GM23338 (cell line): Measurements from ENCODE around the gene SHISA7. TPM values are rescaled to one million over a fixed set of nuclear protein-coding genes. Genes with fewer than 3 reads are reported as not detected.

Experiments
- ATAC-seq: fragments of 200-7000 bp; cut with Tn5 transposase; 3 replicates; pipeline ENCODE4 v1.9.1; 2020
- DNase-seq: peaks from one replicate; pipeline ENCODE4 v3.0.0-alpha.2; 2015; ENCODE audit warnings: low spot score
- H2AFZ ChIP-seq: fragments of 200-600 bp; sonication (generic); 2 replicates; pipeline ENCODE4 v1.8.0; 2016; ENCODE audit warnings: antibody characterized with exemption, mild to moderate bottlenecking, moderate library complexity
- H3F3A ChIP-seq: fragments of 200-600 bp; sonication (generic); replicated peaks from 2 replicates; pipeline ENCODE4 v1.8.0; 2017; ENCODE audit warnings: antibody characterized with exemption, mixed run types, low read depth
- H3K27ac ChIP-seq: fragments of 200-600 bp; sonication (generic); 2 replicates; pipeline ENCODE4 v1.6.1; 2016; ENCODE audit warnings: low read depth
- H3K27me3 ChIP-seq: fragments of 200-600 bp; sonication (generic); 2 replicates; pipeline ENCODE4 v1.8.0; 2016; ENCODE audit warnings: mild to moderate bottlenecking, mixed run types, moderate library complexity; ENCODE audit not compliant: insufficient read depth
- H3K36me3 ChIP-seq: fragments of 200-600 bp; sonication (generic); 2 replicates; pipeline ENCODE4 v1.8.0; 2016; ENCODE audit warnings: mild to moderate bottlenecking; ENCODE audit not compliant: insufficient read depth
- H3K4me1 ChIP-seq: fragments of 200-600 bp; sonication (generic); 2 replicates; pipeline ENCODE4 v1.8.0; 2016; ENCODE audit warnings: mild to moderate bottlenecking, moderate library complexity; ENCODE audit not compliant: insufficient read depth
- H3K4me2 ChIP-seq: fragments of 200-600 bp; sonication (generic); 2 replicates; pipeline ENCODE4 v1.7.1; 2017; ENCODE audit warnings: mixed run types
- H3K4me3 ChIP-seq: fragments of 200-600 bp; sonication (generic); 2 replicates; pipeline ENCODE4 v1.6.1; 2016; ENCODE audit warnings: mixed run types
- H3K79me2 ChIP-seq: fragments of 200-600 bp; sonication (generic); replicated peaks from 2 replicates; pipeline ENCODE4 v1.8.0; 2017; ENCODE audit warnings: mild to moderate bottlenecking; ENCODE audit not compliant: insufficient read depth
- H3K9me2 ChIP-seq: fragments of 200-600 bp; sonication (generic); 2 replicates; pipeline ENCODE4 v1.8.0; 2017; ENCODE audit not compliant: insufficient read depth
- H4K20me1 ChIP-seq: fragments of 200-600 bp; sonication (generic); replicated peaks from 2 replicates; pipeline ENCODE4 v1.8.0; 2017; ENCODE audit warnings: mild to moderate bottlenecking; ENCODE audit not compliant: insufficient read depth
- H3K27ac Mint-ChIP-seq: 2 replicates; pipeline ENCODE4 v1.8.0; 2020; ENCODE audit warnings: inconsistent platforms, mild to moderate bottlenecking, moderate library complexity, mixed read lengths
- H3K27me3 Mint-ChIP-seq: 3 replicates; pipeline ENCODE4 v1.8.0; 2022; ENCODE audit warnings: low read depth, mild to moderate bottlenecking, moderate library complexity, mixed read lengths, inconsistent platforms; ENCODE audit not compliant: insufficient read depth, poor library complexity
- H3K36me3 Mint-ChIP-seq: 3 replicates; pipeline ENCODE4 v1.8.0; 2021; ENCODE audit warnings: low read depth, mild to moderate bottlenecking, inconsistent platforms, moderate library complexity, mixed read lengths
- H3K4me1 Mint-ChIP-seq: 3 replicates; pipeline ENCODE4 v1.8.0; 2020; ENCODE audit warnings: mild to moderate bottlenecking, inconsistent platforms, mixed read lengths
- H3K4me3 Mint-ChIP-seq: 3 replicates; pipeline ENCODE4 v1.8.0; 2021; ENCODE audit warnings: moderate library complexity, mild to moderate bottlenecking, inconsistent platforms, mixed read lengths
- H3K9me3 Mint-ChIP-seq: 3 replicates; pipeline ENCODE4 v1.8.0; 2020; ENCODE audit warnings: moderate library complexity, mild to moderate bottlenecking, inconsistent platforms, mixed read lengths
- EZH2 ChIP-seq: fragments of 200-600 bp; sonication (generic); IDR thresholded peaks from one replicate; pipeline ENCODE4 v1.8.0; 2017; ENCODE audit warnings: antibody characterized with exemption, mild to moderate bottlenecking, low read depth; ENCODE audit not compliant: unreplicated experiment
- EZH2phosphoT487 ChIP-seq: fragments of 200-600 bp; sonication (generic); IDR thresholded peaks from one replicate; pipeline ENCODE4 v1.8.1; 2018; ENCODE audit warnings: antibody characterized with exemption; ENCODE audit not compliant: unreplicated experiment
- JUNB ChIP-seq: IDR thresholded peaks from one replicate; pipeline ENCODE4 v1.6.1; 2016; ENCODE audit warnings: antibody characterized with exemption; ENCODE audit not compliant: unreplicated experiment
- NANOG ChIP-seq: IDR thresholded peaks from 2 replicates; pipeline ENCODE4 v1.6.1; 2016; ENCODE audit warnings: antibody characterized with exemption, borderline replicate concordance
- ZNF331 ChIP-seq: fragments of 250-450 bp; sonication (Bioruptor Pico); IDR thresholded peaks from 2 replicates; pipeline ENCODE4 v1.5.0; 2020; ENCODE audit warnings: low read depth, mild to moderate bottlenecking, moderate library complexity
- polyA plus RNA-seq: library from polyadenylated mRNA; unstranded; fragments of >200 nt; fragmentation: Nextera tagmentation; extraction: Ambion mirVana; gene quantifications from 2 replicates; pipeline ENCODE4 v1.2.1, GENCODE V29; 2016
- total RNA-seq: library from RNA; depleted of rRNA; stranded (reverse); fragments of >200 nt; shearing (Covaris generic); gene quantifications from 2 replicates; pipeline ENCODE4 v1.2.3, GENCODE V29; 2014
- TF ChIP-seq, protein P1 (sequence below), 2 experiments: fragments of 200-600 bp in 1 of 2; sonication (generic) in 1 of 2; conservative IDR thresholded peaks; 2 replicates each; pipeline versions ENCODE4 v1.5.1 to v1.6.1; 2016 to 2017; ENCODE audit warnings: antibody characterized with exemption in 2 of 2, low read depth in 2 of 2, mild to moderate bottlenecking in 2 of 2, moderate library complexity in 1 of 2
- TF ChIP-seq, protein P2 (sequence below): fragments of 250-450 bp; sonication (Bioruptor Pico); IDR thresholded peaks from 2 replicates; pipeline ENCODE4 v1.5.0; 2020; ENCODE audit warnings: mild to moderate bottlenecking, moderate library complexity

SHISA7 gene
- total and polyA plus RNA-seq, 2 experiments from 2014 or later: 0.32 to 1.4 TPM

DNA sequence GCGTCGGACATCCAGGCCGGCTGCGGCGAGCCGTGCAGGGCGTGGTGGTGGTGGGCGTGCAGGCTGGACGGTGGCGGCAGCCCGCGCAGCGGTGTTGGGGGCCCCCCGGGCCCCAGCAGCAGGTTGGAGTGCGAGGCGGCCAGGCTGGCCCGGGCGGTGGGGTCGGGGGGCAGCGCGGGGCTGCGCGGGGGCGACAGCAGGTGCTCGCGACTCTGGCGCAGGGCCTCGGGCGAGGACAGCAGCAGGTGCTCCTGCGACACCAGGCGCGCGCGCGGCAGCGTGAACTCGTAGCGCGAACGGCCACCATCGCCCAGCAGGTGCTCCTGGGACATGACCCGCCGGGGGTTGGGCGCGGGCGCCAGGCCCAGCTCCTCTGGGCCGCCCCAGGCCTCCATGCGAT lies 9.8 kb downstream of the SHISA7 start:
- peaks cover 12% of the 10 kb centered on the region for H3K9me3 Mint-ChIP-seq
- no peak overlapping the region for H2AFZ ChIP-seq
- no peak overlapping the region for H3K27ac Mint-ChIP-seq
- H3K4me3 Mint-ChIP-seq: no peak overlapping the region
- H3K27ac ChIP-seq: no peak overlapping the region
- DNase-seq (no peak), ATAC-seq (no peak)
- H3K4me2 ChIP-seq: no peak overlapping the region
- H3K4me3 ChIP-seq: no peak overlapping the region
- no peaks in the 10 kb centered on the region for H3K36me3 ChIP-seq
- TF ChIP-seq ZNF331 (CRISPR knock-in tag): no peak
- TF ChIP-seq EZH2: no peak
- TF ChIP-seq, protein P1, sequence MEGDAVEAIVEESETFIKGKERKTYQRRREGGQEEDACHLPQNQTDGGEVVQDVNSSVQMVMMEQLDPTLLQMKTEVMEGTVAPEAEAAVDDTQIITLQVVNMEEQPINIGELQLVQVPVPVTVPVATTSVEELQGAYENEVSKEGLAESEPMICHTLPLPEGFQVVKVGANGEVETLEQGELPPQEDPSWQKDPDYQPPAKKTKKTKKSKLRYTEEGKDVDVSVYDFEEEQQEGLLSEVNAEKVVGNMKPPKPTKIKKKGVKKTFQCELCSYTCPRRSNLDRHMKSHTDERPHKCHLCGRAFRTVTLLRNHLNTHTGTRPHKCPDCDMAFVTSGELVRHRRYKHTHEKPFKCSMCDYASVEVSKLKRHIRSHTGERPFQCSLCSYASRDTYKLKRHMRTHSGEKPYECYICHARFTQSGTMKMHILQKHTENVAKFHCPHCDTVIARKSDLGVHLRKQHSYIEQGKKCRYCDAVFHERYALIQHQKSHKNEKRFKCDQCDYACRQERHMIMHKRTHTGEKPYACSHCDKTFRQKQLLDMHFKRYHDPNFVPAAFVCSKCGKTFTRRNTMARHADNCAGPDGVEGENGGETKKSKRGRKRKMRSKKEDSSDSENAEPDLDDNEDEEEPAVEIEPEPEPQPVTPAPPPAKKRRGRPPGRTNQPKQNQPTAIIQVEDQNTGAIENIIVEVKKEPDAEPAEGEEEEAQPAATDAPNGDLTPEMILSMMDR (conservative IDR thresholded peaks at IDR 0.05; ENCODE audit: low read depth in 2 of 2): no peak
- no peak for TF ChIP-seq EZH2phosphoT487
- TF ChIP-seq NANOG: no peak
- TF ChIP-seq, protein P2, sequence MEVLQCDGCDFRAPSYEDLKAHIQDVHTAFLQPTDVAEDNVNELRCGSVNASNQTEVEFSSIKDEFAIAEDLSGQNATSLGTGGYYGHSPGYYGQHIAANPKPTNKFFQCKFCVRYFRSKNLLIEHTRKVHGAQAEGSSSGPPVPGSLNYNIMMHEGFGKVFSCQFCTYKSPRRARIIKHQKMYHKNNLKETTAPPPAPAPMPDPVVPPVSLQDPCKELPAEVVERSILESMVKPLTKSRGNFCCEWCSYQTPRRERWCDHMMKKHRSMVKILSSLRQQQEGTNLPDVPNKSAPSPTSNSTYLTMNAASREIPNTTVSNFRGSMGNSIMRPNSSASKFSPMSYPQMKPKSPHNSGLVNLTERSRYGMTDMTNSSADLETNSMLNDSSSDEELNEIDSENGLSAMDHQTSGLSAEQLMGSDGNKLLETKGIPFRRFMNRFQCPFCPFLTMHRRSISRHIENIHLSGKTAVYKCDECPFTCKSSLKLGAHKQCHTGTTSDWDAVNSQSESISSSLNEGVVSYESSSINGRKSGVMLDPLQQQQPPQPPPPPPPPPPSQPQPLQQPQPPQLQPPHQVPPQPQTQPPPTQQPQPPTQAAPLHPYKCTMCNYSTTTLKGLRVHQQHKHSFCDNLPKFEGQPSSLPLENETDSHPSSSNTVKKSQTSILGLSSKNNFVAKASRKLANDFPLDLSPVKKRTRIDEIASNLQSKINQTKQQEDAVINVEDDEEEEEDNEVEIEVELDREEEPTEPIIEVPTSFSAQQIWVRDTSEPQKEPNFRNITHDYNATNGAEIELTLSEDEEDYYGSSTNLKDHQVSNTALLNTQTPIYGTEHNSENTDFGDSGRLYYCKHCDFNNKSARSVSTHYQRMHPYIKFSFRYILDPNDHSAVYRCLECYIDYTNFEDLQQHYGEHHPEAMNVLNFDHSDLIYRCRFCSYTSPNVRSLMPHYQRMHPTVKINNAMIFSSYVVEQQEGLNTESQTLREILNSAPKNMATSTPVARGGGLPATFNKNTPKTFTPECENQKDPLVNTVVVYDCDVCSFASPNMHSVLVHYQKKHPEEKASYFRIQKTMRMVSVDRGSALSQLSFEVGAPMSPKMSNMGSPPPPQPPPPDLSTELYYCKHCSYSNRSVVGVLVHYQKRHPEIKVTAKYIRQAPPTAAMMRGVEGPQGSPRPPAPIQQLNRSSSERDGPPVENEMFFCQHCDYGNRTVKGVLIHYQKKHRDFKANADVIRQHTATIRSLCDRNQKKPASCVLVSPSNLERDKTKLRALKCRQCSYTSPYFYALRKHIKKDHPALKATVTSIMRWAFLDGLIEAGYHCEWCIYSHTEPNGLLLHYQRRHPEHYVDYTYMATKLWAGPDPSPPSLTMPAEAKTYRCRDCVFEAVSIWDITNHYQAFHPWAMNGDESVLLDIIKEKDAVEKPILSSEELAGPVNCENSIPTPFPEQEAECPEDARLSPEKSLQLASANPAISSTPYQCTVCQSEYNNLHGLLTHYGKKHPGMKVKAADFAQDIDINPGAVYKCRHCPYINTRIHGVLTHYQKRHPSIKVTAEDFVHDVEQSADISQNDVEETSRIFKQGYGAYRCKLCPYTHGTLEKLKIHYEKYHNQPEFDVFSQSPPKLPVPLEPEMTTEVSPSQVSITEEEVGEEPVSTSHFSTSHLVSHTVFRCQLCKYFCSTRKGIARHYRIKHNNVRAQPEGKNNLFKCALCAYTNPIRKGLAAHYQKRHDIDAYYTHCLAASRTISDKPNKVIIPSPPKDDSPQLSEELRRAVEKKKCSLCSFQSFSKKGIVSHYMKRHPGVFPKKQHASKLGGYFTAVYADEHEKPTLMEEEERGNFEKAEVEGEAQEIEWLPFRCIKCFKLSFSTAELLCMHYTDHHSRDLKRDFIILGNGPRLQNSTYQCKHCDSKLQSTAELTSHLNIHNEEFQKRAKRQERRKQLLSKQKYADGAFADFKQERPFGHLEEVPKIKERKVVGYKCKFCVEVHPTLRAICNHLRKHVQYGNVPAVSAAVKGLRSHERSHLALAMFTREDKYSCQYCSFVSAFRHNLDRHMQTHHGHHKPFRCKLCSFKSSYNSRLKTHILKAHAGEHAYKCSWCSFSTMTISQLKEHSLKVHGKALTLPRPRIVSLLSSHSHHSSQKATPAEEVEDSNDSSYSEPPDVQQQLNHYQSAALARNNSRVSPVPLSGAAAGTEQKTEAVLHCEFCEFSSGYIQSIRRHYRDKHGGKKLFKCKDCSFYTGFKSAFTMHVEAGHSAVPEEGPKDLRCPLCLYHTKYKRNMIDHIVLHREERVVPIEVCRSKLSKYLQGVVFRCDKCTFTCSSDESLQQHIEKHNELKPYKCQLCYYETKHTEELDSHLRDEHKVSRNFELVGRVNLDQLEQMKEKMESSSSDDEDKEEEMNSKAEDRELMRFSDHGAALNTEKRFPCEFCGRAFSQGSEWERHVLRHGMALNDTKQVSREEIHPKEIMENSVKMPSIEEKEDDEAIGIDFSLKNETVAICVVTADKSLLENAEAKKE: no peak
- no peak for TF ChIP-seq JUNB
- peaks cover 18% of the 10 kb centered on the region; the same call in 1 of the 2 replicates for H3K27me3 ChIP-seq
- no peaks in the 10 kb centered on the region for H3K36me3 Mint-ChIP-seq
- H4K20me1 ChIP-seq: no peaks in the 10 kb centered on the region
- H3K79me2 ChIP-seq: no peaks in the 10 kb centered on the region
- H3K4me1 ChIP-seq: 0 out of 2 replicates have a peak, but pooled peaks cover 7% of the 10 kb centered on the region
- no peaks in the 10 kb centered on the region; the same call in 1 of the 2 replicates for H3F3A ChIP-seq
- H3K27me3 Mint-ChIP-seq: peaks cover 13% of the 10 kb centered on the region
- H3K4me1 Mint-ChIP-seq: peaks cover 9% of the 10 kb centered on the region
- H3K9me2 ChIP-seq: no peaks in the 10 kb centered on the region
